GM21529 (cell line): ENCODE measurements around the gene AUTS2.
"Not testable (repeated sequence)": the region's sequence is repeated elsewhere in the genome, so short reads cannot be mapped to it uniquely, and the experiment has no call there.

Source experiments
- ATAC-seq: cut with Tn5 transposase; IDR thresholded peaks from one replicate; pipeline ENCODE4 v1.9.1; 2021; ENCODE audit not compliant: unreplicated experiment

The AUTS2 gene

GRCh38 chr7:70355198-70356020 is 757.1 kb downstream of the AUTS2 start:
- no peak for ATAC-seq

DNA sequence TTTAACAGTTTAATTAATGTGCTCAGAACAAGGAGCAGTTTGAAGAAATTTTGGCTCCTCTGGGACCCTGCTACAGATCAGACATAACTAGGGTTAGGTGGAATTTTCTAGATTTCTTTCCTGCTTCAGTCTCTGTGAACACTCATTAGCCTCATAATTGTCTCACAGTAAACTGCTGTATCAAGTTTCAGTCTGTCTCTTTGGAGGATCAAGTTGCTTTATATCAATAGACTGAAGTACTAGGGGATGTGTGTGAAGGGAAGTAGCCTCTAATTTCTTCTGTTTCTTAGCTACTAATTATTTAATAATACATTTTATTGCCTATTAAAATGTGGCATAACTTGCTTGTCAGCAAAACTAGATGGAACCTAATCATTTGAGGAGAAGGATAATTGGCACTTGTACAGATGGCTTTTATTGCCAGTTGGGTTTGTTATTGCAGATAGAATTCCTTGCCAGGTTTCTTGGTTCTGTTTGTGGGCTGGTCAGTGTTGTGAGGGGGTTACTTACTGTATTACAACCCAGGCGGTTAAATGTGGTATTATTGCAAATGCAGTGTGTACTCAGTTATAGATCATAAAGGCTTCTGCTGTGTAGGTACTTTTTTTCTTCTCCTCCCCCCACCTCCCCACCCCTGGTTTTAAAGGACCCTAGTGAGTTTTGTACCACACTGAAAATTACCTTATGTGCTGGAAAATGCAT is 758.0 kb downstream of the AUTS2 start:
- no peak for ATAC-seq

DNA sequence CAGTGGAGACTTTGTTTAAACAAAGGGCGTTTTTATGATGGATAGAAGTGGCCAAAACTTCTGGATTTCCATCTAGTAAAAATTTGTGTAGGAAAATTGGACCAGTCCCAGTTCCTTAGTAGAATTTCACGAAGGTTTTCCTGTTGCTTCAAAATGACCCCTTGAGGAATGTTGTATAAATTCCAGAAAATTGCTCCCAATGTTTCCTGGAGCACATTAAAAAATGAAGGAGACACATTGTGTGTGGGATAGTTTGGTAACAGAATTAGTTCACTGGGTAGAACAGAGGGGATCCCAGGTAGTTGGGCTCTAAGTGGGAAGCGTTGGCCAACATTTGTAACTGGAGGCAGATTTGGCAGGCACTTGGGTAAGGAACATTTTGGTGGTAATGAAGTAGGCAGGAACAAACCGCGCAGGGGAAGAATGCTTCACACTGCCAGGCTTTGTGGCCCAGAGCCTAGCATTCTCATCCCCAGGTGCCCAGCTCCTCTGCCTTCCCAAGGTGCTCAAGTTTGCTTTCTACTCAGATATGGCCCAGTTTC is 758.6 kb downstream of the AUTS2 start:
- no peak for ATAC-seq

DNA sequence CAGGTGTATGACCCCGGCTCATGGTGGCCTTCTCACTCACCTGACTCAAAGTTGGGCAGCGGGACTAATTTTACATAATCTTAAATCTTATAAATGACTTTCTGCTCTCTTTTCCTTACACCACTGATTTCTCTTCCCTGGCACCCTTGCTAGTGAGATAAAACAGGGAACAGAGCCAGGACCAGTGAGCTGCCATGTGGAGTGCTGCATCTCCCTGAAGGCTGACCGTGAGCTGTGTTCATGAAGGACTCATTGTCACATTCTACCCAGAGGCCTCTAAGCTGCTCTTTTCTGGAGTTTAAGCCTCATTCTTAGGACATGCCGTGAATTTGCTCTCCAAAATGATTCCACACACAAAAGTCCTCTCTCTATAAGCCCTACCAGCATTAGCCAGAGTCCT is 762.3 kb downstream of the AUTS2 start:
- ATAC-seq: no peak

- no peak for ATAC-seq
Observed at GRCh38 chr7:70361821-70362220, 763.5 kb downstream of the AUTS2 start.

DNA sequence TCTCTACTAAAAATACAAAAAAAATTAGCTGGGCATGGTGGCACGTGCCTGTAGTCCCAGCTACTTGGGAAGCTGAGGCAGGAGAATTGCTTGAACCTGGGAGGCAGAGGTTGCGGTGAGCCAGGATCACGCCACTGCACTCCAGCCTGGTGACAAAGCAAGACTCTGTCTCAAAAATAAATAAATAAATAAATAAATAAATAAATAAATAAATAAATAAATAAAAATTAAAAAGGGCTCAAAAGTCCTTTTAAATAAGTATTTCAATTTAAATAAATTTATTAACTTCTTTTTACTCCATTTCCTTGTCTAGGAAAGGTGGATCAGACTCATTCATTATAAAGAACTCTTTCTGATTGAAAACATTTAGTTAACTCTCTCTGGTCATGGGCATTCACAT is 766.1 kb downstream of the AUTS2 start:
- not testable (repeated sequence) for ATAC-seq

DNA sequence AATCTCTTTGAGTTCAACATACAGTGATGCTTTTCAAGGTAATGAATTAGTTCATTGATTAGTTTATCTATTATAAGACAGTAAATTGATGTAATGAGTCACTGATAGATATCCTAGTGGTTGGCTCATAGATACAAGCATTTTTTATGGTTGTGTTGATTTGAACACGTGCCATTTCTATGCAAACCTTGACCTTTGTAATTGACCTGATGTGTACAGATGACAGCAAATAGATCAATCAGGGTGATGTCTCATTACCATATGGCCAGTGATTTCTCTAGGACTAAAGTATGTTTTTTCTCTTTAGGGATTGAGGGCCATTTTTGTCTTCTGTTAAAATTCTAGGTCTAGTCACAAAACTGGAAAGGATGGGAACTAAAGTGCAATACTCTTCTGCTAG is 773.4 kb downstream of the AUTS2 start:
- ATAC-seq: no peak

DNA sequence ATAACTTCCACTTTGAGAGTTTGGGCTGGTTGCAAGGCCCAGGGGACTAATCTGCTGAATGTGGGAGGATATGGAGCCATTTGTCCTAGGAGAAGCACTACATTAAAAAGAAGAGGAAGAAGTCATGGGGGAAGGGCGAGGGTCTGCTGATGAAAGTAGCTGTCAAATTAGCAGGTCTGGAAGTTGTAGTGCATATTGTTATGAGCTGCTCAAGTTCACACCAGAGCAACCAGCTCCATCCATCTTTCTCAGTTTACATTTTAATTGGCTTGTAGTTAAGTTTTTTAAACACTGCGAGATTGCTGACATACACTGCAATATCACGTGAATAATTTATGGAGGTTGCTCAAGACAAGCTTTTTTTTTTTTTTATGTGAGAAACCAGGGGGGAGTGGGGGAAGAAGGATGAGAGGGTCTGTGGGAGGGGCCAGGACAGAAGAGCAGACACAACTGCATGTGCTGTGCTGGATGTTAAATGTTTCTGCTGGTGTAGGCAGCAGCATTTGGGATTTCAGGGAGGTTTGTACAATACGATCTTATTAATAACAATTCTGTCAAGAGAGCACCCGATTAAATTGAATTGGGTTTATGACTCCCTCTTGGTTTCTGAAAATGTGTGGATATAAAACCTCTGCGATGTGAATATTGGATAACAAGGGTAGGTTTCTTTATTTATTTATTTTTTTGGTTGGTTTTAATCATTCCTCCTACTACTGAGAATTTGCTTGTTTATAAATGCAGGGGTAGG is 774.7 kb downstream of the AUTS2 start:
- ATAC-seq: no peak

- ATAC-seq: no peak
Observed at GRCh38 chr7:70374772-70375533, 776.7 kb downstream of the AUTS2 start.

DNA sequence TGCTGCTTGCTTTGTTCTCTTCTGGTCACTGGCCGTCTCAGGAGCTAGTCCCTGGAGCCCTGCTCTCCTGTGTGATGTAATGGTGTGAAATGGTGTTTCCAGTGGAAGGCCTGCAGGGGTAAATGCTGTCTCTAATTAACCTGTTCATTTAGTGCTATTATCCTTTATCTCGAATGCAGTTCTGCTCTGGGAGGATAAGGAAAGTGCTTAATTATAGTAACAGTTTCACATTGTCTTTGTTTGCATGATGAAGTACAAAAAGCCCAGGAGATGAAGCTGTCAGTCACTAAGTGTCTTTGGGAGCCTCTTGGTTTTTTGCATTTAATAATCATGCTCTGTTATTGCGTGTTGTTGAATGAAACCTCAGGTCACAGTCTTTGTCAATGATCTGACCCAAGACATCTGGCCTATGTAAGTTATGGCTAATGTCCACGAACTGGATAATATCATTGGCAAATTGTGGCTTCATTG is 778.3 kb downstream of the AUTS2 start:
- no peak for ATAC-seq

DNA sequence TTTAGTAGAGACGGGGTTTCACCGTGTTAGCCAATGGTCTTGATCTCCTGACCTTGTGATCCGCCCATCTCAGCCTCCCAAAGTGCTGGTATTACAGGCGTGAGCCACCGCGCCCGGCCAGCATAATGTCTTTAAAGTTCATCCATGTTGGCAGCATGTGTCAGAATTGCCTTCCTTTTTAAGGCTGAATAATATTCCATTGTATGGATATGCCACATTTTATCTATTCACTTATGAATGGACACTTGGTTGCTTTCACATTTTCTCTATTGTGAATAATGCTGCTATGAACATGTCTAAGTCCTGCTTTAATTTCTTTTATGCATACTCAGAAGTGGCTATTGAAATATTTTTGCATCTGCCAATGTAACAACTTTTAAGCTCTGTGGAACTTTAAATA is 779.7 kb downstream of the AUTS2 start:
- ATAC-seq: no peak

DNA sequence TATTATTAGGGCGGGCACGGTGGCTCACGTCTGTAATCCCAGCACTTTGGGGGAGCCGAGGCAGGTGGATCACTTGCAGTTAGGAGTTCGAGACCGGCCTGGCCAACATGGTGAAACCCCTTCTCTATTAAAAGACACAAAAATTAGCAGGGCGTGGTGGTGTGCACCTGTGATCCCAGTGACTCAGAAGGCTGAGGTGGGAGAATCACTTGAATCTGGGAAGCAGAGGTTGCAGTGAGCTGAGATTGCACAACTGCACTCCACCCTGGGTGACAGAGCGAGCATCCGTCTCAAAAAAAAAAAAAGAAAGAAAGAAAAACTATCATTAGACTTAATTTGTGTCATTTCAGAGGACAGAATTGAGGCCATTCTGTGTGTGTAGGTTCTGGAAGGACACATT is 780.9 kb downstream of the AUTS2 start:
- ATAC-seq: no peak

GRCh38 chr7:70380421-70381015 is 782.2 kb downstream of the AUTS2 start:
- no peak for ATAC-seq

- no peak for ATAC-seq
Observed at GRCh38 chr7:70383066-70383782, 784.9 kb downstream of the AUTS2 start.

DNA sequence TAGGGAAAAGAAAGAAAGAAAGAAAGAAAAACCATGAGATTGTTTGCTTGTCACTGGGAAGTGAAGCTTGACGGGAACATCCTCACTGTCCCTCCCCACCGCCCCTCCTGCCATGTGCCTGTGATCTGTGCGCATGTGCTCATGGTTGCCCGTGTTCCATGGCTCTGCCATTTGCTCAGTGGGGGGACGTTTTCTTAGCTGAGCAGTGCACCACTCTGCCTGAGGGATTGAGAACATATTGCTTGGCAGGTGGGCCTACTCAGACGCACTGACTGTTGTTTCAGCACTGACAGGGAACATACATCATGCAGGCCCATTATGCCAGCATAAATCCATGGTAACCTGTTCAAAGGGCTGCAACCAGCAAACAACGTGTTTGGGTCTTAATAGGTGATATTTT is 785.7 kb downstream of the AUTS2 start:
- ATAC-seq: no peak

- no peak for ATAC-seq
Observed at GRCh38 chr7:70384891-70385290, 786.6 kb downstream of the AUTS2 start.

DNA sequence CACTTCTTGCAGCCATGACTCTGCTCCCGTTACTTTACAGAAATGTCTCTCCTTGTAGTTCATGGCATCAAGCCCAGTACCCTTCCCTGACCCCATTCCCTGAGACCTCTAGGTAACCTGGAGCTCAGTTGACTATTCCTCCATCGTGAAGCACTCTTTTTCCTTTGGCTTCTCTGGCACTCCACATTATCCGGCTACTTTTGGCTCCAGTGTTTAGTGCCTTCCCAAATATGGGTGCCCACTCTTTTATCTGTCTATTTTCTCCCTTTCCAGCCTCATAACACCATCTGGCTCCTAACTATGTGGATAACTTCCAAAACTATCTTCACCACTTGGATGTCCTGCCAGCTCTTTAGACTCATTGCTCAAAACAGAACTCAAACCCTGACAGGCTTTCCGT is 788.9 kb downstream of the AUTS2 start:
- no peak for ATAC-seq

DNA sequence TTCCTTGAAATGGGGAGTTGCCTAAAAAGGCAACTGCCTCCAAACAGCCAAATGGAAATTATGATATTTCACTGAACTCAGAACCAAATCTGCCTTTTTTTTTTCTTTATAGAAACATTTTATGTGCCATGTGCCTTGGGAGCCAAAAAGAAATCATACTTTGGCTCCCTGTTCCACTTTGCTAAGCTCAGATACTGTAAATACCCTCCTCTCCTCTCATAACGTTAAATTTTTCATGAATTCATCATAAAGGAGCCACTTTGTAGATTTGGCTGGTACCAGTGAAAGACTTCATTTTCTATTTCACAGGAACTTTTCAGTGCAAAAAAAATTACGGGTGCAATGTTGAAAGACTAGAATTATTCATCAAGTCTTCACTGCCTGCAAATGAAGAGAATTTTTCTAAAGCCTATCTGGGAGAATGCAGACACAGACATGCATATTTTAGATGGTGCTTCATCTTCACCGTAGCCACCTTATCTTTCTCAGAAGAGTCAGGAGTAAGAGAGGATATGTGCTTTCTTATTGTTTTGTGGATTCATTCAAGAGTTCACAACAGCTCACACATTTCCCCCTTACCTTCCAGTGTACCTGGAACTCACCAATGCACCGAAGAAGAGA is 791.4 kb downstream of the AUTS2 start:
- no peak for ATAC-seq

- no peak for ATAC-seq
Observed at GRCh38 chr7:70390251-70390650, 792.0 kb downstream of the AUTS2 start.
